CD4-positive, alpha-beta T cell treated with Interleukin-17A for 1 hour (primary cell): ENCODE data around the gene TMEM53.
A peak's percentile ranks its signal among the peaks of the same experiment; 100 is the strongest.

Experiments used
- DNase-seq: peaks from one replicate; pipeline ENCODE4 v3.0.0-alpha.2; 2020

The TMEM53 gene

DNA sequence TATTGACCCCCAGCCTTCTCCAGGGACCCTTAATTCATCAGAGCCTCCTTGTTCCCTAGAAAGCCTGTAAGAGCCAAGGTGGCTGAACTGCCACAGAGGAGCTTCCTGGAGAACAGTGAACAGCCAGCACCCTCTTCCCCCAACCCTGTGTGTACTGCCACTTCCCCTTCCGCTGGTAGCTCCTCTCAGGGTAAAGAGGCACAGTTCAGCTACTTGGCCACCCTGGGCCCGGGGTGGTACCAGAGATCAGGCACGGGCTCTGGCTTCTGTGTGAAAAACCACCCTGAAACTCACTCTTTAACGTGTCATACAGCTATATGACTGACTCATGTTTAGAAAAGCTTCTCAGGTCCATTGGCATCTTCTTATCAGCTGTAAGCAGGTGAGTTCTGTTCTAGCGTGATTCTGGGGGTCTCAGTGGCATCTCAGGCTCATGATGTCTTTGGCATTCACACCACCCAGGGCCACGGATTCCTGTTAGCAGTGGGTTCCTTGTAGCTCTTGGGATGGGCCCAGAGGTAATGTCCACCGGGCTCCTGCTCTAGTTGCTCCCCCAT, 22.6 kb upstream of the TMEM53 start:
- peak; percentile 36 for DNase-seq

DNA sequence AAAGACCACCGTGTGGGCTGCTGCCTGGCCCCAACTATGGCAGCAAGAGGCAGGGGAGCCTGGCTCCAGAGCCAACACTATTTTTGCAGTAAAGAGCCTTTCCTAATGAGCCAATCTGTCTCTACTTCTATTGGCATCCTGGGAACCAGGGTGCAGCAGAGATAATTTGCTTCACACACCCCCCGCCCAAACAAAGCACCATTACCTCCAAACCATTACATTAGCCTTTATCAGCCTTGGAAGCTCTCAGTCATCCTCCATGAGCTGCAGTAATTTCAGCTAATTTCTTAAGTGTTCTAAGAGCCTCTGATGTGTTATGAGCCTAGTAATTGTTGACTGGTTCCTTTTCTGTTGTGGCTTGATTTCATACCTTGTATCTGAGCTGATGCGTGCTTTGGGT, 21.8 kb upstream of the TMEM53 start:
- no peak for DNase-seq

DNA sequence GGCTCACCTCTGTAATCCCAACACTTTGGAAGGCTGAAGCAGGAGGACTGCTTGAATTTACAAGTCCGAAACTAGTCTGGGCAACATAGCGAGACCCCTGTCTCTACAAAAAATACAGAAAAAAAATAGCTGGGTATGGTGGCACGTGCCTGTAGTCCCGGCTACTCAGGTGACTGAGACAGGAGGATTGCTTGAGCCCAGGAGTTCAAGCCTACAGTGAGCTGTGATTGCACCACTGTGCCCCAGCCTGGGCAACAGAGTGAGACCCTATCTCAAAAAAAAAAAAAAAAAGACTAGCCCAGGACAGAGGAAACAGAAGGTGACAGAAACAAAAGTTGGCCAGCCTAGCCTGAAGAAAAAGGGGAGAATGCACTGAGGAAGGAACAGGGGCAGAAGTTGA, 21.4 kb upstream of the TMEM53 start:
- no peak for DNase-seq

DNA sequence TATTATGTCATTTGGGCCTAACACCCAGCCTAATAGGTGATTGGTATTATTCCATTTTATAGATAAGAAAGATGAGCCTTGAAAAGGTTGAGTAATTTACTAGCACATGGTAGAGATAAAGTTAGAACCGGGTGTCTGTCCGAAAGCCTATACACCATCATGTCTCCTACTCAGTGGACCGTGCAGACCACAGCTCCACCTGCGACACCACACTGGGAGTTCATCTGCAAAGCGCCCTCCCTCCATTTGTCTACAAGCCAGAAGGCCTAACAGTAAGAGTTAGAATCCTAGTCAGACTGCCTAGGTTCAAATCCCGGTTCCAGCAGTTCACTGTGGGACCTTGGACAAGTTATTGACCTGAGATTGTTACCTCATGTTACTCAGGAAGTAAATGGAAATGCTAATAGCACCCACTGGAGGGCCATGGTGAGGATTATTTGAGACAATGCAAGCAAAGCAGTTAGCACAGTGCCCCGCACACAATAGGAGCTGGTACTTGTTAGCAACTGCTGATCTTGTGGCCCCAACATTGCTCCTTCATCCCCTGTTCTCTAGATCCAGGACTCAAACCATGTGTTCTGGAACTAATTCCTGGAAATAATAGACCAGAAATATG, 20.7 kb upstream of the TMEM53 start:
- DNase-seq, result no peak

DNA sequence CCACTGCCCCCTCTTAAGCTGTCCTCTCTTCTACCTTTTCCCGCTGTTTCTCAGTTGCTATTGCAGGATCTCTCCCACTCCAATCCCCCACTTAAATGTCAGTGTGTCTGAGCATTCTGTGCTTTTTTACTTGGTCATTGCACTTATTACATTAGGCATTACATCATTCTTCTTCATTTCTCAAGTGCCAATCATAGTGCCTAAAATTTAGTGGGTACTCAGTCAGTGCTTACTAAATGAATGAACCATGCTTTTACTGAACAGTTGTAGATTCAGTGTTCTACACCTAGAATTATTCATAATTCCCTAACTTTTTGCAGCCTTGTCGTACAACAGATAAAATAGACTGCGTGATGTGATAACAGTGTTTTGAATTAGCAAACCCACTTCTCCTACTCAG, 19.6 kb upstream of the TMEM53 start:
- no peak for DNase-seq

DNA sequence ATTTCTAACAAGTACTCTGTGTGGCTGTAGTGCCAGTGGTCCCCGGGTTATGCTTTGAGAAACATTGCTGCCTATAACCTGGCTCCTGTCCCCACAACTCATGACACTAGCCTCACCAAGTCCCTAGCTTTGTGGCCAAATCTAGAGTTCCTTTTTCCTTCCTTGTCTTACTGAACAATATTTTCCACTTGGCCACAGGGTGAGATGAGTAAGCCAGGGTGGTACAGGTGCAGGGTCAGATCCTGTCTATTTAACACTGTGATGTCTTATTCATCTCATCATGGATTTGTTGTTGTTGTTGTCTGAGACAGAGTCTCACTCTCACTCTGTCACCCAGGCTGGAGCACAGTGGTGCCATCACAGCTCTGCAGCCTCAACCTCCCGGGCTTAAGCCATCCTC, 18.9 kb upstream of the TMEM53 start:
- DNase-seq, result no peak

DNA sequence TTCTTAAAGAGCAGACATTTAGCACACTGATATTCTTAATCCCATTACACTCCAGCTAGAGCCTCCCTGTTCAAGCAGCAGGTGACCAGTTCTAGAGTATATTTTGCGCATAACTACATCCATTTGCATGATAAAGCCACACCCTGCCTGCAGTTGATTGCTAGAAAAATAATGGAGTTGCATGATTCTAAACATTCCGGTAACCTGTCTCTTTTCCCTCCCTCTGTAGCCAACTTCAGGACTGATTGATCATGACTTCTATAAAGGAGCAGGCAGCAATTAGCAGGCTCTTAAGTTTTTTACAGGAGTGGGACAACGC, 15.1 kb upstream of the TMEM53 start:
- no peak for DNase-seq

DNA sequence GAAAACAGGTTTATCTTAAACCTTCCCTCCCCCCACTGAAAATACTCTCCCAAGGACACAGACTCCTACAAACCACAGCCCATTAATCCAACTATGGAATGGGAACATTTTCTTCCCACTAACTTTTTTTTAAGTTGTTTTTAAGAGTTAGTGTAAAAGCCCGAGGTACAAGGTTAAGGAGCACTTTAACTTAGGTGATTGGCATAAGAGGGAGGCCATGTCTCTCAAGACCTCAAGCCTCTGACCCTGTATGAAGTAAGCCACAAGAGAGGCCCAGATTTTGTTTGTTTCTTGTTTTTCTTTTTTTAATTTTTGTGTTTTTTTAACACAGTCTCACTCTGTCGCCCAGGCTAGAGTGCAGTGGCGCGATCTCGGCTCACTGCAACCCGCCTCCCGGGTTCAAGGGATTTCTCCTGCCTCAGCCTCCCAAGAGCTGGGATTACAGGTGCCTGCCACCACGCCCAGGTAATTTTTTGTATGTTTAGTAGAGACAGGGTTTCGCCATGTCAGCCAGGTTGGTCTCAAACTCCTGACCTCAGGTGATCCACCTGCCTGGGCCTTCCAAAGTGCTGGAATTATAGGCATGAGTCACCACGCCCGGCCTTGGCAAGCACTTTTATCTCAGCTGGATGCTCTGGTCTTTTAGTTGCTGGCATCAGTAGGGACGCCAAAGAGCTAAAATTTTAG, 14.6 kb upstream of the TMEM53 start:
- no peak for DNase-seq

DNA sequence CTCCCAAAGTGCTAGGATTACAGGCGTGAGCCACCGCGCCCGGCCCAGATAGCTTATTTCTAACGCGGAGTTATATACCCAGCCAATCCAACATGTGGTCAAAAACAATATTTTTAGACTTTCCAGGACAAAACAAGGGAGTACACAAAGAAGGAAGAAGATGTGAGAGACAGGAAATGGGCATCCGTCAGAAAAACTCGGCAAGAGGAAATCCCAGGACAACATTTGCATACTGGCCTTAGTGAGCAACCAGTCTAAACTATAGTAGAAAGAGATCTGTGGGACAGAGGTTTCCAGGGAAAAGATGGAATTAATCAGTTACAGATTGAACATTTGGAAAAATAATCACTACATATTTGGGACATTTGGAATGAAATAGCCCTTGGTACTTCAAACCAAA, 11.6 kb upstream of the TMEM53 start:
- DNase-seq, result no peak

DNA sequence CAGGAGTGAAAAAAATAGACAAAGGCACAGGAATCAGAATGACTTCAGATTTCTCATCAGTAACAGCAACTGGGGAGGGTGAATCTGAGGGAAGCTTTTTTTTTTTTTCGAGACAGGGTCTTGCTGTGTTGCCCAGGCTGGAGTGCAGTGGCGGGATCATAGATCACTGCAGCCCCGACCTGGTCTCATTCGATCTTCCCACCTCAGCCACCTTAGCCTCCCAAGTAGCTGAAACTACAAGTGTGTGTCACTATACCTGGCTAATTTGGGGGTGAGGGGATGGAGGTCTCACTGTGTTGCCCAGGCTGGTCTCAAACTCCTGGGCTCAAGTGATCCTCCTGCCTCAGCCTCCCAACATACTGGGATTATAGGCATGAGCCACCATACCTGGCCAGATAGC, 10.9 kb upstream of the TMEM53 start:
- DNase-seq, result no peak

DNA sequence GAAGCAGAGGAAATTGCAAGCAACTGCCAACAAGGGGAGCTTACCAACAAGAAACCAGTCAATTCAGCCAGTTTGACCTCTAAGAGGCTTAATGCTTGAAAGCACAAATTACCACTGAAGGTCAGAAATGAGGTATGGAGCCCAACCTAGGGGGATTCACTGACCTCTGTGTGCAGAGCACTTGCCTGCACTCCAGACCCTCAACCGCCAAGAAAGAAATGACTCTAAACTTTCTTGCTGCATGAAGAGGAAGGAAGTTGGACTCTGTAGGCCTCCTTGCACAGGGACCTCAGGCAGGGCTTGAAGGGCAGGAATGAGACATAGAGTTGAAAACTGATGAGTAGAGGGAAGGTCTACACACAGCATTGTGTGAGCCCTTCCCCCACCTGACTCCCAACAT, 10.2 kb upstream of the TMEM53 start:
- DNase-seq, result no peak

DNA sequence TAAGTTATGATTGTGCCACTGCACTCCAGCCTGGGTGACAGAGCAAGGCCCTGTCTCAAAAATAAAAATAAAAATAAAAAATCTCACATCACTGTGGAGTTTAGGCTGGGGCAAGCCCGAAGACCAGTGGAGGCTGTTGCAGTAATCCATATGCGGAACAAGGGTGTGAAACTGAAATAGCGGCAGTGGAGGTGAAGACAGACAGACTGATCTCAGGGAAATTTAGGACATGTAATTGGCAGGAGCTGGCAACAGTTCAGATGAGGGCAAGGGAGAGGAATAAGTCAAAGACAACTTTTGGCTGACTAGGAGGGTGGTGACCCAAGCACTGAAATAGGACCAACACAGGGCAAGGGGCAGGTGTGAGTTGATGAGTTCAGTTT, 8.6 kb upstream of the TMEM53 start:
- DNase-seq, result no peak

DNA sequence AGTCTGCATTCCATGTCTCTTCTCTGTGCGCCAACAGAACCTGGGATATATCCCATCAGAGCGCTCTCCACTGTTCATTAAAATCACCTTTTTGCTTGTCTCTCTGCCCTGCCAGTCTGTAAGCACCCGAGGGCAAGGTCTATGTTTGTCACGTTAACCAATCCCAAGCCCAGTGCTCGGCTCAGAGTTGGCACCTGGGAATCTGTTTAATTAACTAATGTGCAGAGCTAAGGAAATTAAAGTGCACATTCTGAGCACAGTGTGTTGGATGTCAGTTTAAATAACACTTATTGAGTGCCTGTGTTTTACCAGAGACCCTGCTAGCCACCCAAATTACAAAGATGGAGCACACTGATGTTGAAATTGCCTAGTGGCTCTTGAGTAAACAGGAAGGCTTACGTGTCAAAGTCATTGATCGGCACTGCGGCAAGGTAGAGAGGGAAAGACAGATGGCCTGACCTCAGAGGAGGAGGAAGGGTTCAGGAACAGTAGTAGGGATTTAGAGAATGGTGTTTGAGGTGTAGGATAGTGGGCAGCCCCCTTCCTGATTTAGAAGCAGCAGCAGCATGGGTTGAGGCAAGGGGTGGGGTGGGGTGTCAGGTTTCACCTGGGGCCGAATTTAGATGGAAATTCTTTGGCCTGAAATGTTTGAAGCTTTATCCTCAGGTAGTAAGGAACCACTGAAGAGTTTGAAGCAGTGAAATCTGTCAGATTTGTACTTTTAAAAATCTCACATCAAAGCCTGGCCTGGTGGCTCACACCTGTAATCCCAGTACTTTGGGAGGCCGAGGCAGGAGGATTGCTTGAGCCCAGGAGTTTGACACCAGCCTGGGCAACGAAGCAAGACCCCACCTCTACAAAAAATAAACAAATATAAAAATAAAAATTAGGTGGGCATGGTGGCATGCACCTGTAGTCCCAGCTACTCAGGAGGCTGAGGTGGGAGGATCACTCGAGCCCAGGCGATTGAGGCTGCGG, 7.9 kb upstream of the TMEM53 start:
- DNase-seq, result no peak

DNA sequence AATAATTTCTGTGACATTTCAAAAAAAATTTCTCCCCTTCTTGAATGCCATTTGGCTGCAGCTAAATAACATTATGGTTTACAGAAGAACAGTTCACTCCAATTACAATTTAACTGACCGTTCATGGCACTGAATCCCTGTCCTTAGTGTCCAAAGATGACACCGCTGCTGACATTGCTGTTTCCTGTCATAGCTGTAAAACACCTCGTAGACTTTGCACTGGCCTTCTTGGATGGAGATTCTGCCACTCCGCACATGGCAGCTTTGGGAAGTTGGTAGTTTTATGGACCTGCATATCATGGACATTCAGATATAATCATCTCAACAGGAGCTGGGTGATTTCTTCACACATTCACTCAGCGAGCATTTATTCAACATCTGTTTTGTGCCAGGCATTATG, 5.2 kb upstream of the TMEM53 start:
- DNase-seq, result no peak

DNA sequence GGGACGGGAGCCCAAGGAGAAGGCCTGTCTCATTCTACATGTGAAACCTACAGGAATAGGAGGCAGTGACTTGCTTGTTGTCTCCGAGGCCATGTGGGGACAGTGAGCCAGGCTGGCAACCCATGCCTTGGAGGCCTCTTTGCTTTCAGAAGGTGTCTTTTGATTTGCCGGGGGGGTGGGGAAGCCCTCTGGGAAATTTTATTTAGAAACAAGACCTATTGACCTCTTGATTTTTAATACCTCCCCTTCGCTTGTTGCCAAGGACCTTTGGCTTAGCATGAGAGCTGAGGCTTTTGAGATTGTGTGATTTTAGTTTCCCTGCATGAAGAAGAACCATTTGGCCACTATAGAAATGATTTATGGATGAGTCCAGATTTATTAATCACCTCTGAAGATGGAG, 4.3 kb upstream of the TMEM53 start:
- no peak for DNase-seq

DNA sequence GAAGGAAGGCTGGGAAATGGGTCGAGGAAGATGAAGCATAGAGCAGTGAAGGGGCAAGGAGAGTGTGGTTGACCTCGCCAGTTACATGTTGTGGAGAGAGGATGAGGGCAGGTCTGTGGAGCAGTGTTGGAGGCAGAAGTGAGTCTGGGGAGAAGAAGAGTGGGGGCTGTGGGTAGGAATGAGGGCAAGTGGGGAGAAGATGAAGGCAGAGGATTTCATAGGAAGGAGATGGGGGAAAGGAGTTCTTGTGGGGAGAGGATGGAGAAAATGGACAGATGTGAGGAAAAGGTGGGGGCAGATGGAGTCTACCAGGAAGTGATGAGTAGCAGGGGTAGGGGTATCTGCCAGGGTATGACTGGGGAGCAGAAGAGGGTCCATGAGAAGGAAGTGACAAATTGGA, 3.8 kb upstream of the TMEM53 start:
- DNase-seq, result no peak

DNA sequence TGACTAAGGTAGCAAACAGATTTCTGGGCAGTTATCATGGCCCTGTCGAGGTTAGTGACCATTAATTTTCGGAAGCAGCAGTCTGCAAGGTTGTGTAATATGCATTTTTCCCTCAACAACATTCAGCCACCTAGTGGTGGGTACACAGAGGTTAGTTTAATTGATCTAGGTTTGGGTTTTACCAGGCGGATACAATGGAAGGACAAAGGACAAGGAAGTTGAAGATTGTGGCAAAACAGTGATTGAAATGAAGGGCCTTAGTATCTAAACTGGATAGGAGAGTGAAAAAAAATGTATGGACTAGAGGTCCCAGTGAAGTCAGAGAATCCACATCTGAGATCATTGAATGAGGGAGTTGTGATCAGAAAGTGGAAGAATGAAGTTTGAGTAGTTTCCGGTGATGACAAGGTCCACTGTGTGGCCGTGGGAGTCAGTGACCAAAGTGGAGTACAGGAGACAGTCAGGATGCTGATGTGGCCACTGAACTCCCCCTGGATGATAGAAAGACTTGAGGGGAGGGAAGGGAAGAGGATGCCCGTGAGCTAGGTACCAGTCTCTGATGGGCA, 3.0 kb upstream of the TMEM53 start:
- DNase-seq, result peak; percentile 46

DNA sequence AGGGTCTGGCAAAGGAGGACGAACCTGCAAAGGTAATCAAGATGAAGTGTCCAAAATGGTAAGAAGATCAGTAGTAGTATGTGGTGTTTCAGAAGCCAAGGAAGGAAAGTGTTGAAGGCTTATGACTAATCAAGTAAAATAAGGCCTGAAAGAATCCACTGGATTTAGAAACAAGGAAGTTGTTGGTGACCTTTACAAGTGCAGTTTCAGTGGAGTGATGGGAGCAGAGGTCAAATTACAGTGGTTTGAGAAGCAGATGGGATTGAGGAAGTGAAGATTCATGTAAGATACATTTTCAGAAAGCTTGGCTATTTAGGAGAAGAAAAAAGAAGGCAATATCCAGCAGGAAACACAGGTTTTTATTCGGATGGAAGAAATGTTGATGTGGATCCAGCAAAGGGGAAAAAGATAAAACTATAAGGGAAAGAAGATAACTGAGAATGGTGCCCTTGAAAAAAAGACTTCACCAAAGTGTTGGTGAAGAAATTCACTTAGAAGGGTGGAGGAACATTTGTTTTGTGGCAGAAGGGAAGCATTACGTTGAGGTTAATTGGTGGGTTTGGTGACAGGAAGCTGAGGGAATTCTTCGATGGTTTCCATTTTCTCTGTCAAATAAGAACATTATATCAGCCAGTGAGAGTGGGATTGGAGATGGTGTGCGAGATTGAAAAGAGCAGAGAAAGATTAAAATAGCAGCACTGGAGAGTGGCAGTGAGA, 2.4 kb upstream of the TMEM53 start:
- no peak for DNase-seq

DNA sequence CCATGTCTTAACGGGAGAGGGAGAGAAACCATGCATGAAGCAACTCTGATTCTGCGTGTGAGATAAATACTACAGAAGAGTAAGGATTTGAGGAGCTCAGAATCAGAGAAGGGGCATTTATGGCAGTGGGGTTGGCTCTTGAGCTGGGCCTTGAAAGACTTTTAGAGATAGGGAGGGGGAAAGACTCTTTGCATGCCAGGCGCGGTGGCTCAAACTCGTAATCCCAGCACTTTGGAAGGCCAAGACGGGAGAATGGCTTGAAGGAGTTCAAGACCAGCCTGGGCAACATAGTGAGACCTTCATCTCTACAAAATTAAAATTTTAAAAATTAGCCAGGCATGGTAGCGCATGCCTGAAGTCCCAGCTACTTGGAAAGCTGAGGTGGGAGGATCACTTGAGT, 905 bp upstream of the TMEM53 start:
- no peak for DNase-seq

DNA sequence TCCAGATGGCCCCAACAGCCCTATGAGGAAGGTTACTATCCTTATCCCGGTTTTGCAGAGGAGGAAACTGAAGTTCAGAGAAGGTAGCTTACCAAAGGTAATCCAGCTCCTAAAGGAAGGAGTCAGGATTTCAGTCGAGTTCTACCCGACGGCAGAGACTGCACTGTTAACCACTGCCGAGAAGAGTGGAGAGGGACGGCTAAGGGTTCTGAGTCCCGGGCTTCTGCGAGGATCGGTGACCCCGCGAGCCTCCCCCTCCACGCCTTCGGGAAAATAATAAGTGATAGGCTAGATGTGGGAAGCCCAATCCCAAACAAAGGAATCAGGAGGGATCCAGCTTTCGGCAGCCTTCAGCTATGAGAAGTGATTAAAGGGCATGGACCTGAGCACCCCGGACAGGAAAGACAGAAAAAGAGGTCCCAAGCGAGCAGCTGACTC, 587 bp downstream of the TMEM53 start:
- DNase-seq, result no peak

DNA sequence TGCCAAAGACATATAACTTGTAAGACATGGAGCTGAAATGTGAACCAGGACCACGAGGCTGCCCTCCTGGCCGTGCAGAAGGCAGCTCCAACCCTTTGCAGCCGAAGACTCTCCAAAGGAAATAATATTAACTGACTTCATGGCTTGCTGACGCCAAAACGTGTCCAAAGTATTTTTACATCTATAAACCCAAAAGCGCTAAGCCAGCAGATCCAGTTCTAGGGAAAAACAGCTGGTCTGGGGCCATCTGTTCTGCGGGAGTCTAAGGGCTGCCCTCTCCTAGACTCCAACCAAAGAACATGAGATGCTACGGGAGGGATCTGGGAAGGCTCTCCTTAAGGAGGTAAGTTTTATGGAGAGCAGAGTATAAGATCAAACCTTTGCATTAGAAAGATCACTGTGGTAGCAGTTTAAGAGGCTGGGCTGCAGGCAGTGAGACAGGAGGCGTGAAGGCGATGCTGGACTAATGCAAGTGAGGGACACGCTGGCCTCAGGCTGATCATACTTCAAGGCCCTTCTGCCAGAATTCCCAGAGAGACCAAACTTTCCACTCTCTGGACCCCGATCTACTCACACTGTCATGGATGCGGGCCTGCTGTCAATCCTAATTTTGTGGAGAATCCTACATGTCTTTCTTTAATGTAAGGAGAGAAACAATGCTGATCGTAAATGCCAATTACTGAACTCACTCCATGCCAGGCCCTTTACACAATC, 1.2 kb downstream of the TMEM53 start:
- no peak for DNase-seq
